ENCODE data around the gene BANP.

DNA sequence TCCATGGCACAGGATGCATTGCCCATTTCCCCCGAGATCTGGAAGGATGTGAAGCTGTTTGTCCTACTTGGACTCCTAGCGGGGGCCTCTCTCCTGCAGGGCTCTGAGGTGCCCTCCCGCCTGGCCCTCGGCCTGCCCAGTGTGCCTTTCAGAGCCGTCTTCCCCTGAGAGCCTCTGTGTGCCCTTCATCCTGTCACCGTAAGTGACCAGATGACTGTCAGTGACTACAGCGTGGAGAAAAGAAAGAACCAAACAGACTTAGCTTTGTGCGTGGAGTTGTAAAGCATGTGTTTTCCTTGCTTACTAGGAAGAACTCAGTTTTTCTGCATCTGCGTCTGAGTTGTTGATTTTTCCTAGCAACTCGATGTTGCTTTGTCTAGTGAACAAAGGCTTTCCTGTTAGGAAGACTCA is 56.1 kb downstream of the BANP start:
- TF ChIP-seq, protein P1, sequence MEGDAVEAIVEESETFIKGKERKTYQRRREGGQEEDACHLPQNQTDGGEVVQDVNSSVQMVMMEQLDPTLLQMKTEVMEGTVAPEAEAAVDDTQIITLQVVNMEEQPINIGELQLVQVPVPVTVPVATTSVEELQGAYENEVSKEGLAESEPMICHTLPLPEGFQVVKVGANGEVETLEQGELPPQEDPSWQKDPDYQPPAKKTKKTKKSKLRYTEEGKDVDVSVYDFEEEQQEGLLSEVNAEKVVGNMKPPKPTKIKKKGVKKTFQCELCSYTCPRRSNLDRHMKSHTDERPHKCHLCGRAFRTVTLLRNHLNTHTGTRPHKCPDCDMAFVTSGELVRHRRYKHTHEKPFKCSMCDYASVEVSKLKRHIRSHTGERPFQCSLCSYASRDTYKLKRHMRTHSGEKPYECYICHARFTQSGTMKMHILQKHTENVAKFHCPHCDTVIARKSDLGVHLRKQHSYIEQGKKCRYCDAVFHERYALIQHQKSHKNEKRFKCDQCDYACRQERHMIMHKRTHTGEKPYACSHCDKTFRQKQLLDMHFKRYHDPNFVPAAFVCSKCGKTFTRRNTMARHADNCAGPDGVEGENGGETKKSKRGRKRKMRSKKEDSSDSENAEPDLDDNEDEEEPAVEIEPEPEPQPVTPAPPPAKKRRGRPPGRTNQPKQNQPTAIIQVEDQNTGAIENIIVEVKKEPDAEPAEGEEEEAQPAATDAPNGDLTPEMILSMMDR (IDR thresholded peaks at IDR 0.05): no peak
- no peak for TF ChIP-seq POLR2A (IDR thresholded peaks at IDR 0.05)
